HFFc6 (cell line): ENCODE data around the gene DNMBP. TPM values are rescaled to one million over a fixed set of nuclear protein-coding genes. Genes with fewer than 3 reads are reported as not detected.
"Not testable (repeated sequence)": the region's sequence is repeated elsewhere in the genome, so short reads cannot be mapped to it uniquely, and the experiment has no call there.

Experiments
- DNase-seq: peaks from one replicate; pipeline ENCODE4 v3.0.0-alpha.2; 2018
- H3K27ac Mint-ChIP-seq: 2 replicates; pipeline ENCODE4 v1.8.0; 2020; ENCODE audit warnings: mild to moderate bottlenecking, mixed read lengths
- H3K27me3 Mint-ChIP-seq: 2 replicates; pipeline ENCODE4 v1.8.0; 2021; ENCODE audit warnings: mild to moderate bottlenecking, moderate library complexity, mixed read lengths; ENCODE audit not compliant: insufficient read depth
- H3K36me3 Mint-ChIP-seq: 2 replicates; pipeline ENCODE4 v1.8.0; 2021; ENCODE audit warnings: low read depth, mixed read lengths
- H3K4me1 Mint-ChIP-seq: 2 replicates; pipeline ENCODE4 v1.8.0; 2020; ENCODE audit warnings: low read depth, mixed read lengths
- H3K4me3 Mint-ChIP-seq: 2 replicates; pipeline ENCODE4 v1.8.0; 2020; ENCODE audit warnings: mild to moderate bottlenecking, moderate library complexity, mixed read lengths
- H3K9me3 Mint-ChIP-seq: 2 replicates; pipeline ENCODE4 v1.8.0; 2020; ENCODE audit warnings: mild to moderate bottlenecking, mixed read lengths
- CTCF ChIP-seq: fragments of 200-600 bp; sonication (generic); IDR thresholded peaks from 2 replicates; pipeline ENCODE4 v1.5.0; 2021; ENCODE audit warnings: antibody characterized with exemption, mild to moderate bottlenecking
- total RNA-seq, 6 experiments: library from RNA; stranded (reverse); fragmentation: NEBNext Ultra II Directional; extraction: Animal tissue kit (Norgen Biotek cat#: 25700); gene quantifications; 2 replicates in 1 of 6; 3 replicates in 5 of 6; pipeline ENCODE4 v1.2.3, GENCODE V29; 2021

Gene DNMBP
- total RNA-seq, 6 experiments from 2014 or later, result 24.9 to 44.7 (median 28.6) TPM

GRCh38 chr10:99869581-99870122 is 140.1 kb downstream of the DNMBP start:
- no peak overlapping the region for H3K4me3 Mint-ChIP-seq
- H3K27ac Mint-ChIP-seq, result no peak overlapping the region
- peaks cover 24% of the 10 kb centered on the region for H3K27me3 Mint-ChIP-seq
- TF ChIP-seq CTCF, result no peak
- peaks cover 29% of the 10 kb centered on the region for H3K4me1 Mint-ChIP-seq
- DNase-seq, result no peak
- peaks cover 46% of the 10 kb centered on the region for H3K36me3 Mint-ChIP-seq
- peaks cover 31% of the 10 kb centered on the region for H3K9me3 Mint-ChIP-seq

- H3K4me3 Mint-ChIP-seq, H3K27ac Mint-ChIP-seq, DNase-seq: not testable (repeated sequence)
- H3K4me1 Mint-ChIP-seq, result peaks cover 23% of the 10 kb centered on the region
- H3K27me3 Mint-ChIP-seq, result peaks cover 14% of the 10 kb centered on the region
- H3K9me3 Mint-ChIP-seq, result peaks cover 37% of the 10 kb centered on the region
- peaks cover 41% of the 10 kb centered on the region for H3K36me3 Mint-ChIP-seq
These were observed 142.5 kb downstream of the DNMBP start for GRCh38 chr10:99867250-99867649.

GRCh38 chr10:99863535-99864240 is 146.1 kb downstream of the DNMBP start:
- H3K36me3 Mint-ChIP-seq, result peaks cover 41% of the 10 kb centered on the region
- peak overlapping the region; percentile 77 for H3K27ac Mint-ChIP-seq
- DNase-seq, result peak; percentile 70
- H3K27me3 Mint-ChIP-seq, result not testable (repeated sequence)
- peak overlapping the region; percentile 51 for H3K4me3 Mint-ChIP-seq
- H3K4me1 Mint-ChIP-seq, result peaks cover 15% of the 10 kb centered on the region
- H3K9me3 Mint-ChIP-seq, result peaks cover 37% of the 10 kb centered on the region

- Mint-ChIP-seq H3K27ac (no peak overlapping the region), H3K27me3 (peaks cover under 1% of the 10 kb centered on the region; the same call in 1 of the 2 replicates), H3K4me1 (peaks cover 15% of the 10 kb centered on the region), H3K4me3 (no peak overlapping the region), H3K36me3 (peaks cover 18% of the 10 kb centered on the region), H3K9me3 (peaks cover 11% of the 10 kb centered on the region)
- no peak for TF ChIP-seq CTCF
- DNase-seq, result no peak
These were observed 149.3 kb downstream of the DNMBP start for GRCh38 chr10:99860466-99860865.

GRCh38 chr10:99859585-99859984 is 150.2 kb downstream of the DNMBP start:
- no peak for DNase-seq
- Mint-ChIP-seq H3K4me3 (no peak overlapping the region), H3K9me3 (peaks cover 6% of the 10 kb centered on the region; the same call in 1 of the 2 replicates), H3K27me3 (no peaks in the 10 kb centered on the region; the same call in 1 of the 2 replicates), H3K4me1 (peaks cover 22% of the 10 kb centered on the region), H3K36me3 (peaks cover 12% of the 10 kb centered on the region), H3K27ac (no peak overlapping the region)
- peak; percentile 47; the same call in 1 of the 2 replicates for TF ChIP-seq CTCF

- Mint-ChIP-seq H3K9me3 (no peaks in the 10 kb centered on the region), H3K36me3 (peaks cover 4% of the 10 kb centered on the region; the same call in 1 of the 2 replicates)
These were observed 150.9 kb downstream of the DNMBP start for GRCh38 chr10:99858849-99859248.

More at GRCh38 chr10:99858849-99859248, 150.9 kb downstream of the DNMBP start:
- DNase-seq, result no peak
- Mint-ChIP-seq H3K27me3 (no peaks in the 10 kb centered on the region; the same call in 1 of the 2 replicates), H3K4me1 (peaks cover 16% of the 10 kb centered on the region), H3K27ac (no peak overlapping the region), H3K4me3 (no peak overlapping the region)
- TF ChIP-seq CTCF, result no peak
